CD4-positive, alpha-beta T cell treated with Interleukin-4 for 4 hours (primary cell): Measurements from ENCODE around the gene SKA3.

Source experiments
- DNase-seq: peaks from one replicate; pipeline ENCODE4 v3.0.0-alpha.2; 2020

SKA3 gene

GRCh38 chr13:21111546-21111945 is 64.8 kb downstream of the SKA3 start:
- no peak for DNase-seq

- DNase-seq = no peak
These were observed 67.2 kb downstream of the SKA3 start for GRCh38 chr13:21109168-21109567.

GRCh38 chr13:21106089-21106488 is 70.3 kb downstream of the SKA3 start:
- no peak for DNase-seq

GRCh38 chr13:21104199-21105019 is 71.9 kb downstream of the SKA3 start:
- no peak for DNase-seq
